Mucosa of rectum (tissue), 2 donors: ENCODE measurements around the gene ELFN2.
A peak's percentile ranks its signal among the peaks of the same experiment; 100 is the strongest.

Experiments
- H3K27ac ChIP-seq, 2 donors: one replicate each; pipeline ENCODE4 v1.7.0; 2013; ENCODE audit warnings: inconsistent platforms in 2 of 2, low read depth in 2 of 2, low read length in 2 of 2
- H3K27me3 ChIP-seq, 2 donors: one replicate each; pipeline ENCODE4 v1.7.0; 2013; ENCODE audit warnings: low read length in 2 of 2; ENCODE audit not compliant: control insufficient read depth in 2 of 2, insufficient read depth in 2 of 2
- H3K36me3 ChIP-seq, 2 donors: one replicate each; pipeline ENCODE4 v1.7.0; 2013; ENCODE audit warnings: low read length in 2 of 2; ENCODE audit not compliant: control insufficient read depth in 2 of 2, insufficient read depth in 2 of 2
- H3K4me1 ChIP-seq, 2 donors: one replicate each; pipeline ENCODE4 v1.7.0; 2013; ENCODE audit warnings: low read length in 2 of 2, mild to moderate bottlenecking in 1 of 2; ENCODE audit not compliant: control insufficient read depth in 2 of 2, insufficient read depth in 2 of 2
- H3K4me3 ChIP-seq, 2 donors: one replicate each; pipeline ENCODE4 v1.7.0; 2013; ENCODE audit warnings: low read length in 2 of 2
- H3K9ac ChIP-seq, 2 donors: one replicate each; pipeline ENCODE4 v1.7.0; 2013; ENCODE audit warnings: low read length in 2 of 2, low read depth in 1 of 2, mild to moderate bottlenecking in 1 of 2
- H3K9me3 ChIP-seq, 2 donors: one replicate each; pipeline ENCODE4 v1.7.0; 2013; ENCODE audit warnings: low read length in 2 of 2; ENCODE audit not compliant: control insufficient read depth in 2 of 2
- donor health status: healthy.
- donor health status: Normal muscosa, but diverticular disease.

ELFN2 gene

GRCh38 chr22:37352481-37352880 is 74.8 kb downstream of the ELFN2 start:
- H3K4me1 ChIP-seq = no peaks in the 10 kb centered on the region
- no peak overlapping the region for H3K27ac ChIP-seq
- no peaks in the 10 kb centered on the region for H3K36me3 ChIP-seq
- H3K9me3 ChIP-seq = no peaks in the 10 kb centered on the region
- H3K9ac ChIP-seq = no peak overlapping the region
- no peak overlapping the region for H3K4me3 ChIP-seq
- H3K27me3 ChIP-seq = peaks cover 0 to 2% of the 10 kb centered on the region in 2 donors

DNA sequence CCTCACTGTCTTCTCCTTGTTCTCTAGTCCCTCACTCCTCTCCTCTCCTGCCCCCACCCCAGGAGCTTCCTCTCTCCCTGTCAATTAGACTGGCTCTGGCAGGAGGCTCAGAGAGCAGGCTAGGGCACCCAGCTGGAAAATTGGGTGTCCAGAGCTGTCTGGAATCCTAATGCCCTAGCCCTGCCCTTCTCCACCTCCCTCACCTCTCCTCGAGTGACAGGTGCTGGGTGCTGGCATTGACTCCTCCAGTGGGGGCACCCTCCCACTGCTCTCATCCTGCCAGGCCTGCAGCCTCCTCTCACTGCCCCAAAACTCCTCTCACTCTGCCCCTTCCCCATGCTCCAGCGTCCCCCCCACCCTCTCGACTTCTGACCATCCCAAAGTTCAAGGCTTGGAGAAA is 76.0 kb downstream of the ELFN2 start:
- no peaks in the 10 kb centered on the region for H3K9me3 ChIP-seq
- no peak overlapping the region for H3K27ac ChIP-seq
- H3K27me3 ChIP-seq = no peaks in the 10 kb centered on the region
- H3K36me3 ChIP-seq = no peaks in the 10 kb centered on the region
- no peak overlapping the region for H3K4me3 ChIP-seq
- peaks cover 4 to 5% of the 10 kb centered on the region in 2 donors for H3K4me1 ChIP-seq
- no peak overlapping the region for H3K9ac ChIP-seq

GRCh38 chr22:37349043-37349814 is 78.0 kb downstream of the ELFN2 start:
- Histone ChIP-seq H3K4me3 (no peak overlapping the region), H3K4me1 (peaks cover 5 to 9% of the 10 kb centered on the region in 2 donors), H3K27me3 (no peaks in the 10 kb centered on the region), H3K36me3 (no peaks in the 10 kb centered on the region), H3K27ac (no peak overlapping the region), H3K9me3 (no peaks in the 10 kb centered on the region), H3K9ac (no peak overlapping the region)

DNA sequence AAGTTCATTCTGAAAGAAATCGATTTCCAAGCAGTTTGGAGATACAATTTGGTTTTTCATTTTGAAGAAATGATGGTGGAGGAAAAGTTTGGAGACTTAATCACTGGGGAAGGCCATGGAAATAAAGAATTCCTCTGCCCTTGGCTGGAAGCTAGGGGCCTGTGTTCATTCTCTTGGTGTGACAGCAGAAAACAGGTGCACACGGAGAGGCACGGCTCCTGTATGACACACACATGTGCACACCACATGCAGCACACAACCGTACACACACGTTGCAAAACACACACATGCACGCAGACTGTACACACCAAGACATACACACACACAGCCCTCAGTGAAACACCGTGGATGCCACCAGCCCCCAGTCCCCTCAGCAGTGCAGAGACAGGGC is 80.8 kb downstream of the ELFN2 start:
- Histone ChIP-seq H3K4me1 (peaks cover 5 to 9% of the 10 kb centered on the region in 2 donors), H3K36me3 (no peaks in the 10 kb centered on the region), H3K27me3 (peaks cover 0 to 6% of the 10 kb centered on the region in 2 donors), H3K4me3 (no peak overlapping the region), H3K27ac (no peak overlapping the region), H3K9me3 (no peaks in the 10 kb centered on the region), H3K9ac (no peak overlapping the region)

DNA sequence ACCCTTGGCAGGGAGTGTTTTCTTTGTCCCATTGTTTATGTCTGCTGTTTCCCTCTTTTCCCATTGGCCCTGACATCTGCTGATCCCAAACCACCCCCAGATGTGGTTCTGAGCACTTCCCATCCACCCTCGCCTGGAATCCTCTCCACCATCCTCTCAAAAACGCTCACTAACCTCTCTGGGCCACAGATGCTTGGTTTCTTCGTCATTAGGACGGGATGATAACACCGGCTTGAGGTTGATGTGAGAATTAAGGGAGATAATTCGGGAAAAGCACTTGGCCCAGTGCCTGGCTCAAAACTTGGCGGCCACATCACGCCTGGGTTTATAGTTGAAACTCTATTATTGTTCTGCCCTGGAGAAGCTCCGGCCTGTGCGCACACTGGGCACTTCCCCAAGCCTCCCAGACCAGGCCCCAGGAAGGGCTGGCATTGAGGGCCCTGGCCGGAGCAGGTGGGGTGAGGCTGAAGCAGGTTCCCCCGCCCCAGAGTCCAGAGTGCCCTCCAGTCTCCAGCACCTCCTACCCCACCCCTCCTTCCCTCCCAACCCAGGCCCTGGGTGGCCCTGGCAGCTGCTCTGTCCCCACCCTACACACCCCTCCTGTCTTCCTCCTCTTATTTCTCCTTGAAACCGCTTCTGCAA is 81.3 kb downstream of the ELFN2 start:
- Histone ChIP-seq H3K36me3 (no peaks in the 10 kb centered on the region), H3K4me3 (no peak overlapping the region), H3K4me1 (peaks cover 5 to 9% of the 10 kb centered on the region in 2 donors), H3K9ac (no peak overlapping the region), H3K9me3 (no peaks in the 10 kb centered on the region), H3K27me3 (peaks cover 2 to 6% of the 10 kb centered on the region in 2 donors), H3K27ac (peak overlapping the region in 1 of 2 donors; percentile 23)

GRCh38 chr22:37344735-37345449 is 82.4 kb downstream of the ELFN2 start:
- Histone ChIP-seq H3K9ac (no peak overlapping the region), H3K4me1 (peaks cover 5 to 9% of the 10 kb centered on the region in 2 donors), H3K9me3 (no peaks in the 10 kb centered on the region), H3K27ac (no peak overlapping the region), H3K27me3 (peaks cover 6 to 7% of the 10 kb centered on the region in 2 donors), H3K4me3 (no peak overlapping the region), H3K36me3 (no peaks in the 10 kb centered on the region)

DNA sequence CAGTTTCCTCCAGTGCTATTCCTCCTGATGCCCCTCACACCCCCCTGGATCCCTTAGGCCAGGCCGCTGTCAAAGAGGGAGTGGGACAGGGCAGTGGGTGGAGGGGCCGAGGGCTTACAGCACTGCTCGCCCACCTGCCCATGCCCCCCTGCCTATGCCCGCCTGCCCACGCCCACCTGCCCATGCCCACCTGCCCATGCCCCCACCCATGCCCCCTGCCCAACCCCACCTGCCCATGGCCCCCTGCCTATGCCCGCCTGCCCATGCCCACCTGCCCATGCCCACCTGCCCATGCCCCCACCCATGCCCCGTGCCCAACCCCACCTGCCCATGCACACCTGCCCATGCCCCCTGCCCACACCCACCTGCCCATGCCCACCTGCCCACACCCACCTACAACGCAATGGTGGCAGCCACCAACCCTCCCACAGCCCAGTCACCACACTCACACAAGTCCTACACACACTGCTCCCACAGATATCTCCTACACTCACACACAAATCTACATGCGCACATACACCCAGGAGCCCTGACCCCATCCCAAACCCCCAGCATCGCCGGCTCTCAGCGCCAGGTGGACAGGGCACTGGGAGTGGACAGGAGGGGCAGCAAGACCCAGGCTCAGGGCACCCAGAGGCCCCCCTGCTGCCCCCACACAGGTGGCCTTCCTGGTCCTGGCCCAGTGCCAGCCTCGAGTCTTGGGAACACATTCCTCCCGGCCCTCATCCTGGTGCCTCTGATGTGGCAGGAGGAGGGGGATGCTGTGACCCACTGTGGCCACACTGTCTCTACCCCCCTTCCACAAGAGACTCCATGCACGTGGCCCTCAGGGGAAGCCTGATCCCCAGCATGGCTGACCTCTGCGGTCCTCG is 83.2 kb downstream of the ELFN2 start:
- Histone ChIP-seq H3K27me3 (peaks cover 8 to 9% of the 10 kb centered on the region in 2 donors), H3K9ac (no peak overlapping the region), H3K4me1 (peaks cover 5 to 9% of the 10 kb centered on the region in 2 donors), H3K9me3 (no peaks in the 10 kb centered on the region), H3K4me3 (no peak overlapping the region), H3K27ac (no peak overlapping the region), H3K36me3 (no peaks in the 10 kb centered on the region)

GRCh38 chr22:37343348-37343747 is 83.9 kb downstream of the ELFN2 start:
- H3K27ac ChIP-seq = no peak overlapping the region
- H3K36me3 ChIP-seq = no peaks in the 10 kb centered on the region
- no peak overlapping the region for H3K9ac ChIP-seq
- H3K9me3 ChIP-seq = no peaks in the 10 kb centered on the region
- peaks cover 5 to 9% of the 10 kb centered on the region in 2 donors for H3K4me1 ChIP-seq
- H3K27me3 ChIP-seq = peaks cover 8 to 9% of the 10 kb centered on the region in 2 donors
- no peak overlapping the region for H3K4me3 ChIP-seq

GRCh38 chr22:37342065-37342464 is 85.2 kb downstream of the ELFN2 start:
- Histone ChIP-seq H3K36me3 (no peaks in the 10 kb centered on the region), H3K9me3 (no peaks in the 10 kb centered on the region), H3K27me3 (peaks cover 9% of the 10 kb centered on the region in 2 donors), H3K27ac (no peak overlapping the region), H3K9ac (no peak overlapping the region), H3K4me1 (peaks cover 6 to 11% of the 10 kb centered on the region in 2 donors), H3K4me3 (no peak overlapping the region)
